GM12874 (cell line): ENCODE results near the gene ASCC1.

Experiments
- TF ChIP-seq, protein P1 (sequence below): IDR thresholded peaks from 2 replicates; pipeline ENCODE4 v1.5.1; 2011; ENCODE audit warnings: low read depth, mild to moderate bottlenecking, control low read depth, low read length, moderate library complexity; ENCODE audit not compliant: insufficient read depth

Gene ASCC1

DNA sequence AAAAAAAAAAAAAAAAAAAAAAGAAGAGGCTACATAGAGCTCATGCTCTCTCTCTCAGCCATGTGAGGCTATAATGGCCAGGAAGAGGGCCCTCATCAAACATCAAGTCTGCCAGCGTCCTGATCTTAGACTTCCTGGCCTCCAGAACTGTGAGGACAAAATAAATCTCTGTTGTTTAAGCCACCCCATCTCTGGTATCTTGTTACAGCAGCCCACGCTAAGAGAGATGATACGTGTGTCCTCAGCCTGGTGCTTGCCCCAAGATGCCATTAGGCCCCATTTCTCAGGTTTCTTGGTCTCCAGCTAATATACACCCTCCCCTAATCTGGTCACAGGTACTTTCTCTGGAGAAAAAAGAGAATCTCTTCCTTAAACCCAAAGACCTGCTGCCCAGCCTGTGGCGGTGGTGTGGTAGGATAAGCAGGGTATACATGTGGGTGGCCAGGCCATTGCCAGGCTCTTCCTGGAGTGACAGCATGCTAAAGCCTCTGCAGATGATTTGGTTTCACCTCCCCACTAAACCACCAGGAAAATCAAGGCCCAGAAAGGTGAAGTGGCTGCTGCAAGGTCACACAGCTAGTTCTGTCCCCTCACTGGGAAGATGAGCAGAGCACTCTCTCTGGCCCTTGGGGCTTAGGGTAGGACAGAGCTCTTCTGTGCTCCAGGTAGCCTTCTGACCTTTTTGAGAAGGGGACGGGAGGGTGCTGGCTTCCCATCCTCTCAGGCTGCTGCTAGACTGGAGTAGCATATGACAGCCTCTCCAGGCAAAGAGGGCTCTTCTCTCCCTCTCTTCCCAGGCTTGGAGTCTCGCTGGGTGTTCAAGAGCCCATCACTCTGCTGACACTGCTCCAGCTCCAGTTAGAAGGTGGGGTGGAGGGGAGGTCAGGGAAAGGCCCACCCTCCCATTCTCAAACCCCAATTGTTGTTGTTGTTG lies 133.0 kb downstream of the ASCC1 start:
- TF ChIP-seq, protein P1, sequence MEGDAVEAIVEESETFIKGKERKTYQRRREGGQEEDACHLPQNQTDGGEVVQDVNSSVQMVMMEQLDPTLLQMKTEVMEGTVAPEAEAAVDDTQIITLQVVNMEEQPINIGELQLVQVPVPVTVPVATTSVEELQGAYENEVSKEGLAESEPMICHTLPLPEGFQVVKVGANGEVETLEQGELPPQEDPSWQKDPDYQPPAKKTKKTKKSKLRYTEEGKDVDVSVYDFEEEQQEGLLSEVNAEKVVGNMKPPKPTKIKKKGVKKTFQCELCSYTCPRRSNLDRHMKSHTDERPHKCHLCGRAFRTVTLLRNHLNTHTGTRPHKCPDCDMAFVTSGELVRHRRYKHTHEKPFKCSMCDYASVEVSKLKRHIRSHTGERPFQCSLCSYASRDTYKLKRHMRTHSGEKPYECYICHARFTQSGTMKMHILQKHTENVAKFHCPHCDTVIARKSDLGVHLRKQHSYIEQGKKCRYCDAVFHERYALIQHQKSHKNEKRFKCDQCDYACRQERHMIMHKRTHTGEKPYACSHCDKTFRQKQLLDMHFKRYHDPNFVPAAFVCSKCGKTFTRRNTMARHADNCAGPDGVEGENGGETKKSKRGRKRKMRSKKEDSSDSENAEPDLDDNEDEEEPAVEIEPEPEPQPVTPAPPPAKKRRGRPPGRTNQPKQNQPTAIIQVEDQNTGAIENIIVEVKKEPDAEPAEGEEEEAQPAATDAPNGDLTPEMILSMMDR, result no peak

DNA sequence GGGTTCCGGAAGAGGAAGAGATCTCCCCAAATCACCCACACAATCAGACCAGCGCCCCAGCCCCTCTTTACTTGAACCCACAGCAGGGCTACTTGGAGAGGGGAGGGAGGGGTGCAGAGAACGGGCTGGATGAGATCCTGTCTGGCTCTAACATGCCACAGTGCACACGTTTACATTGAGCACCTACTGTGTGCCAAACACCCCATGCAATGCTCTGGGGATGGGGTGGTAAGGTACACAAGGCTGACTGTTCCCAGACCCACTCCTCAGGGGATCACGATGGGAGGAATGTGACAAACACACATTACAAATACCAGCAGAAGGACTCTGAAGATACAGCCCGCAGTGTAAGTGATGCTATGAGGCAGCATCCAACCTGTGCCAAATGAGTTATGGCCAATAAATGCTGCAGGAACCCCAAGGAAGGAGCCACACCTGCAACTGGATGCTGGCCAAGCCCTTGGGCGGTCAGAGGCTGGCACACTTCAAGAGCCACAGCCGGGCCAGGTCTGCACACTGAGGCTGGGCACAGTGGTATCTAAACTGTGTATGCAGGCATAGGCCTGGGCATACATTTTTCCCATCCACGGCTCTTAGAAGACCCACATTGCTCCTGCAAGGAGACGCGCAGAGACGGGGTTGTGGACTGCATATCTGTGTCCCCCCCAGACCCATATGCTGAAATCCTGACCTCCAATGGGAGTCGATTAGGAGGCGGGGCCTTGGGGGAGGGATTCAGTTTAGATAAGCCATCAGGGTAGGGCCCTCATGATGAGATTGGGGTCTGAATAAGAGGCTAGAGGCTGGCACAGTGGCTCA lies 134.1 kb downstream of the ASCC1 start:
- TF ChIP-seq, protein P1, result no peak

GRCh38 chr10:72081210-72081609 lies 134.9 kb downstream of the ASCC1 start:
- TF ChIP-seq, protein P1, result no peak

GRCh38 chr10:72080042-72080975 lies 135.8 kb downstream of the ASCC1 start:
- TF ChIP-seq, protein P1, result no peak

DNA sequence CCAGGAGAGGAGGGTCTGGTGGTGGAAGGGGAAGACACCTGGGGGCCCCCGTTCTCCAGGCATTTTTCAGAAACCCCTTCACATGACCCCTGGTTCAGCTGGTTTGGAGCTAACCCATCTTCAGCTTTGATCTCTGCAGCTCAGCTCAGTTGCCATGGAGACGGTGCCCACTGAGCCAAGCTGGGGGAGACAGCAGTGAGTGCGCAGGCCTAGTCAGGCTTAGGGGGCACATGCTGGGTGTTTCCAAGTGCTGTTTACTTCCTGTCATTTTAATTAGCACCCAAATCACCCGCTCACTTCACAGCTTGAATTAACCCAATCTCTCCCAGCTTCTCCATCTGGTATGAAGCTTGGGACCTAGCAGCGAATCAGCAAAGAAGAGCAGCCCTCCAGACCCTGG lies 136.7 kb downstream of the ASCC1 start:
- TF ChIP-seq, protein P1, result no peak

- TF ChIP-seq, protein P1, result no peak
Measured at GRCh38 chr10:72077275-72077990, 138.6 kb downstream of the ASCC1 start.
